RPMI7951 (cell line): ENCODE data around the gene FUZ. TPM values are rescaled to one million over a fixed set of nuclear protein-coding genes. Genes with fewer than 3 reads are reported as not detected.

Experiments
- total RNA-seq: library from RNA; depleted of rRNA; stranded (reverse); fragments of >200 nt; shearing (Covaris generic); gene quantifications from 2 replicates; pipeline ENCODE4 v1.2.3, GENCODE V29; 2014; rRNA removed

Gene FUZ
- total RNA-seq, 1 experiment from 2014 or later: 34.5 TPM

Other genes starting within 250 kb of the FUZ start
- gene NOSIP, start 232.7 kb downstream of the FUZ start, total RNA-seq: 159 TPM in 2 replicates
- gene PRRG2, start 232.0 kb downstream of the FUZ start, total RNA-seq: 0.10 TPM in 1 of 2 replicates, not detected in the other
- 1.1 and 2.3 TPM in 2 replicates for gene PRR12, start 222.1 kb downstream of the FUZ start, total RNA-seq
- 81.8 and 84.2 TPM in 2 replicates for gene RRAS, start 173.1 kb downstream of the FUZ start, total RNA-seq
- 7.1 and 16.0 TPM in 2 replicates for gene SCAF1, start 171.1 kb downstream of the FUZ start, total RNA-seq
- gene IRF3, start 147.4 kb downstream of the FUZ start, total RNA-seq: 58.4 and 87.0 TPM in 2 replicates
- 19.7 and 26.8 TPM in 2 replicates for gene BCL2L12, start 147.4 kb downstream of the FUZ start, total RNA-seq
- 334 and 387 TPM in 2 replicates for gene PRMT1, start 136.0 kb downstream of the FUZ start, total RNA-seq
- gene ADM5, start 123.7 kb downstream of the FUZ start, total RNA-seq: 0.72 and 0.78 TPM in 2 replicates
- gene CPT1C, start 122.2 kb downstream of the FUZ start, total RNA-seq: 18.3 and 21.8 TPM in 2 replicates
- not detected in 2 replicates for gene TSKS, start 50.0 kb downstream of the FUZ start, total RNA-seq
- gene AP2A1, start 46.3 kb downstream of the FUZ start, total RNA-seq: 51.8 and 65.5 TPM in 2 replicates
- 22.9 and 29.3 TPM in 2 replicates for gene MED25, start 5.0 kb upstream of the FUZ start, total RNA-seq
- gene PTOV1, start 37.9 kb upstream of the FUZ start, total RNA-seq: 89.9 and 100 TPM in 2 replicates
- gene PNKP, start 54.3 kb upstream of the FUZ start, total RNA-seq: 22.7 and 29.7 TPM in 2 replicates
- 10.8 and 15.3 TPM in 2 replicates for gene AKT1S1, start 64.1 kb upstream of the FUZ start, total RNA-seq
- gene TBC1D17, start 64.4 kb upstream of the FUZ start, total RNA-seq: 10.3 and 12.3 TPM in 2 replicates
- 0.39 and 1.3 TPM in 2 replicates for gene IL4I1, start 83.6 kb upstream of the FUZ start, total RNA-seq
- gene ATF5, start 115.9 kb upstream of the FUZ start, total RNA-seq: 9.5 and 11.6 TPM in 2 replicates
- gene NUP62, start 116.2 kb upstream of the FUZ start, total RNA-seq: 51.0 and 69.7 TPM in 2 replicates
- not detected in 2 replicates for gene SIGLEC11, start 147.9 kb upstream of the FUZ start, total RNA-seq
- 26.2 and 41.7 TPM in 2 replicates for gene VRK3, start 212.1 kb upstream of the FUZ start, total RNA-seq
- gene ZNF473, start 212.7 kb upstream of the FUZ start, total RNA-seq: 14.2 and 19.1 TPM in 2 replicates